Psoas muscle (tissue), 8 donors: ENCODE measurements around the gene ELMO1. TPM values are rescaled to one million over a fixed set of nuclear protein-coding genes. Genes with fewer than 3 reads are reported as not detected.

Experiments used
- ATAC-seq, 4 donors: fragments of 200-7000 bp; cut with Tn5 transposase; one replicate each; pipeline ENCODE4 v1.9.1; 2020; ENCODE audit warnings: moderate library complexity in 3 of 4, mild to moderate bottlenecking in 2 of 4
- DNase-seq, 2 donors: peaks; one replicate each; pipeline ENCODE4 v3.0.0-alpha.2; 2020
- H3K27ac ChIP-seq: fragments of 200-600 bp; one replicate; pipeline ENCODE4 v1.8.0; 2022
- H3K27me3 ChIP-seq, 3 donors: fragments of 200-600 bp in 1 of 3; one replicate each; pipeline versions ENCODE4 v1.6.1 to v1.8.0; 2013 to 2022; ENCODE audit warnings: low read length in 2 of 3, mild to moderate bottlenecking in 2 of 3, moderate library complexity in 1 of 3; ENCODE audit not compliant: insufficient read depth in 3 of 3
- H3K36me3 ChIP-seq, 2 donors: fragments of 200-600 bp in 1 of 2; one replicate each; pipeline versions ENCODE4 v1.6.1 to v1.8.0; 2013 to 2022; ENCODE audit warnings: low read depth in 1 of 2, mild to moderate bottlenecking in 1 of 2, moderate library complexity in 1 of 2; ENCODE audit not compliant: insufficient read depth in 1 of 2
- H3K4me1 ChIP-seq: fragments of 200-600 bp; one replicate; pipeline ENCODE4 v1.8.0; 2022
- H3K4me3 ChIP-seq: fragments of 200-600 bp; one replicate; pipeline ENCODE4 v1.8.0; 2022; ENCODE audit warnings: mild to moderate bottlenecking
- H3K9me3 ChIP-seq: fragments of 200-600 bp; one replicate; pipeline ENCODE4 v1.8.0; 2022
- WGBS, 3 donors: extraction: QIAGEN DNeasy Blood & Tissue Kit; methylation state at CpG; one replicate each; pipeline versions ENCODE4 v1.1.6 to v1.1.7; 2013; 5-methylcytosine and 5-hydroxymethylcytosine counted together
- intact Hi-C, 2 donors: fragments of 100-400 bp; cut with DNase I; formaldehyde crosslinking; loops; one replicate each; pipeline versions ENCODE4 v1.11.0 to v1.14.2; 2022
- polyA plus RNA-seq, 3 donors: library from polyadenylated mRNA; stranded (reverse); fragments of 200-250 nt; gene quantifications; one replicate each; pipeline ENCODE4 v1.2.3, GENCODE V29; 2013
- total RNA-seq, 4 donors: library from RNA; stranded (reverse); fragmentation: NEBNext Ultra II Directional in 2 of 4; extraction: Animal tissue kit (Norgen Biotek cat#: 25700) in 2 of 4; gene quantifications; one replicate each; pipeline versions ENCODE4 v1.2.1 to v1.2.4, GENCODE V29; 2021 to 2023
- TF ChIP-seq, protein P1 (sequence below): fragments of 200-600 bp; IDR thresholded peaks from one replicate; pipeline ENCODE4 v1.8.0; 2022; ENCODE audit warnings: antibody characterized with exemption
- donor health status: healthy with polysubstance abuse.
- donor health status: DM: no; HTN: no; CAD: no; lungs with moderate emphysema.
- donor health status: Bipolar disorder and iron deficiency.
- donor health status: healthy.
- donor health status: DM: yes; HTN: yes; CAD: no.
- donor health status: DM: no; HTN: no; CAD: no.
- donor health status: DM: no; HTN: no; CAD: no.
- donor health status: DM: yes; HTN: yes; CAD: no.

ELMO1 gene
- total and polyA plus RNA-seq, 7 donors, result 2.8 to 8.1 (median 6.9) TPM

DNA sequence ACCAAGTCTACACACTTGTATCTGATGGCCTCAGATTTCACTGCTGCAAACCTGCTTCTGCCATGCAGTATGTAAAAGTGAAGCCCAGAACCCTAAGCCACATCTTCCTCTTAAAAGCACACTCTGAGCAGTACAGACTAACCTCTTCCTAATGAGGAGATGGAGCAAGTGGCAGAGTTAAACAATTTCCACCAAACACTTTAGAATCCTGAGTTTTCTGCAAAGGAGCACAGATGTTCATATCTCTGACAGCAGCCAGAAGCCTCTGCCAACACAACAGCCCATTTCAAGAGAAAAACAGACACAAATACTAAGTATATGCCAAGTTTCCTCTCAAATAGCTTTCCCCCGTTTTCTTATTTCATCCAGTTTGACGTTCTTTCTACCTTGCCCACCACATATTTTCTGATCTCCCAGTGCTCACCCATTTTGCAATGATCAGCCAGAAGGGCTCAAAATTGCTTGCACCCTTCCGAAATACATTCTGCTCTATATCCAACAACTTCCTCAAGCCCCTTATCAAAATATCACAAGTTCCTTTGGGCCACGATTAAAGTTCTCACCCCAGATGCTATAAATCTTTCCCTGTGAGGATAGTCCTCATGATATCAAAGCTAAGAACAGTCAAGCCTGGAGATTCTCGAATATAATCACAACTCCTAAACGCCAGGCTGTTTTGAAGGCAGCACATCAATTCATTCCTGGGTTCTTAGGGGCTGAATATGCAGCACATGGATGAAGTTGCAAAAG is 27.5 kb downstream of the ELMO1 start:
- Histone ChIP-seq H3K4me1 (no peaks in the 10 kb centered on the region), H3K36me3 (no peaks in the 10 kb centered on the region), H3K27ac (no peak overlapping the region), H3K4me3 (no peak overlapping the region), H3K27me3 (no peaks in the 10 kb centered on the region), H3K9me3 (no peaks in the 10 kb centered on the region)
- TF ChIP-seq, protein P1, sequence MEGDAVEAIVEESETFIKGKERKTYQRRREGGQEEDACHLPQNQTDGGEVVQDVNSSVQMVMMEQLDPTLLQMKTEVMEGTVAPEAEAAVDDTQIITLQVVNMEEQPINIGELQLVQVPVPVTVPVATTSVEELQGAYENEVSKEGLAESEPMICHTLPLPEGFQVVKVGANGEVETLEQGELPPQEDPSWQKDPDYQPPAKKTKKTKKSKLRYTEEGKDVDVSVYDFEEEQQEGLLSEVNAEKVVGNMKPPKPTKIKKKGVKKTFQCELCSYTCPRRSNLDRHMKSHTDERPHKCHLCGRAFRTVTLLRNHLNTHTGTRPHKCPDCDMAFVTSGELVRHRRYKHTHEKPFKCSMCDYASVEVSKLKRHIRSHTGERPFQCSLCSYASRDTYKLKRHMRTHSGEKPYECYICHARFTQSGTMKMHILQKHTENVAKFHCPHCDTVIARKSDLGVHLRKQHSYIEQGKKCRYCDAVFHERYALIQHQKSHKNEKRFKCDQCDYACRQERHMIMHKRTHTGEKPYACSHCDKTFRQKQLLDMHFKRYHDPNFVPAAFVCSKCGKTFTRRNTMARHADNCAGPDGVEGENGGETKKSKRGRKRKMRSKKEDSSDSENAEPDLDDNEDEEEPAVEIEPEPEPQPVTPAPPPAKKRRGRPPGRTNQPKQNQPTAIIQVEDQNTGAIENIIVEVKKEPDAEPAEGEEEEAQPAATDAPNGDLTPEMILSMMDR, result no peak
- ATAC-seq (peak in 1 of 4 donors; percentile 63), DNase-seq (no peak)
- WGBS, 3 donors, result 14 to 26% (median 15%) methylated on average over 6 of the region's 6 CpGs
- intact Hi-C loops, result no loop called here

DNA sequence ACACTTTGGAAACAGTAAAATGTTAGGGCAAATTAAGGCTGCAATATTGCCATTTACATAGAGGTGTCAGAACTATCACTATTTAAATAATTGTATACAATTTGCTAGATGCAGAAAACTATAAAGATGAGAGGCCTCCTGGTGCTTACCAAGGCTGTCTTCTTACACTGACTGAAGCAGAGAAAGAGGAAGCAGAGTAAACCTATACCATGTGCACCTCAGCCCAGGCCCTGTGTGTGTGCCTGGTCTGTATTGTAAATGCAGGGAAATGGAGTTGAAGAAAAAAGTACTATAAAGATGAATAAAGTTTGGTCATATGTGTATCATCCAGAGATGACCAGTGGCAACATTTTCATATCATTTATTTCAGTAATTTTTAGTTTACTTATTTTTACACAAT is 29.2 kb downstream of the ELMO1 start:
- no peak for ATAC-seq
- H3K4me1 ChIP-seq, result no peaks in the 10 kb centered on the region
- no peaks in the 10 kb centered on the region for H3K27me3 ChIP-seq
- no peaks in the 10 kb centered on the region for H3K9me3 ChIP-seq
- H3K4me3 ChIP-seq, result no peak overlapping the region
- TF ChIP-seq, protein P1, result no peak
- H3K27ac ChIP-seq, result no peak overlapping the region
- intact Hi-C loops, result no loop called here
- no peak for DNase-seq
- no peaks in the 10 kb centered on the region for H3K36me3 ChIP-seq

DNA sequence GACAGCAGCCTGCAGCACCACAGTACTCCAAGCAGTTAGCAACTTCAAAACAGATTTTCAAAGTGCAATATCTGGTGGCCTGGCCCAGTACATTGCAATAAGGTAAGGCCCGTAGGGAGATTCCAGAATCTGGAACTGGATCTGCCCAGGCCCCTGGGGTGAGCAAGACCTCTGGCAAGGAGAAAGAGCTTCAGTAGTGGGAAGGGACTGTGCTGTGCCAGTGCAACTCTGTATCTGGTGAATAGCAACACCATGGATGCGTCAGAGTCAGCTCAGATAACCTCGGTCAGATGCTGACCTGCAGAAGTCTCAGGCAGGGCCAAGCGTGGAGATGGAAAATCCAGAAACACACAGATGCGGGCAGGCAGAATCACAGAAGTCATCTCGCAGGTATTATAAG is 30.3 kb downstream of the ELMO1 start:
- H3K9me3 ChIP-seq, result no peaks in the 10 kb centered on the region

DNA sequence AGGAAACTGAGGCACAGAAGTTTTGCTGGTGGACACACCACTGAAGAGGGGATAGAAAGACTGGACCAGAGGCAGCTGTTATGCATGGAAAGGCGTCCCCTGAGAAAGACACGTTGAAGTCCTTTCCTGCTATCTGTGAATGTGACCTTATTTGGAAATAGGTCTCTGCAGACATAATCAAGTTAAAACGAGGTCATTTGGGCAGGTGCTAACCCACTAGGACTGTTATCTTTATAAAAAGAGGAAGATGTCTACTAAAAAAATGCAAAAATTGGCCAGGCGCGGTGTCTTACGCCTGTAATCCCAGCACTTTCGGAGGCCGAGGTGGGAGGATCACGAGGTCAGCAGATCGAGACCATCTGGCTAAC is 31.6 kb downstream of the ELMO1 start:
- intact Hi-C loops, result no loop called here
- TF ChIP-seq, protein P1, result no peak

More for the DNA sequence above, 30.3 kb downstream of the ELMO1 start:
- ATAC-seq (no peak), DNase-seq (no peak)
- TF ChIP-seq, protein P1, result no peak
- Histone ChIP-seq H3K4me1 (no peaks in the 10 kb centered on the region), H3K27me3 (no peaks in the 10 kb centered on the region), H3K36me3 (no peaks in the 10 kb centered on the region), H3K27ac (no peak overlapping the region), H3K4me3 (no peak overlapping the region)
- 94 to 96% (median 95%) methylated on average over 6 of the region's 6 CpGs for WGBS, 3 donors
- intact Hi-C loops, result no loop called here

More for the DNA sequence above, 31.6 kb downstream of the ELMO1 start:
- ATAC-seq, result no peak
- no peaks in the 10 kb centered on the region for H3K27me3 ChIP-seq
- H3K4me3 ChIP-seq, result no peak overlapping the region
- no peaks in the 10 kb centered on the region for H3K36me3 ChIP-seq
- H3K4me1 ChIP-seq, result no peaks in the 10 kb centered on the region
- 73 to 86% (median 84%) methylated on average over 10 of the region's 10 CpGs for WGBS, 3 donors
- H3K9me3 ChIP-seq, result no peaks in the 10 kb centered on the region
- DNase-seq, result no peak
- no peak overlapping the region for H3K27ac ChIP-seq
